Epithelial cell of prostate (primary cell): ENCODE results near the gene DLX6.

Source experiments
- DNase-seq: peaks from one replicate; pipeline ENCODE4 v3.0.0-alpha.2; 2011; ENCODE audit warnings: low read depth, low spot score
- H3K27ac ChIP-seq: fragments of 450-650 bp; 2 replicates; pipeline ENCODE4 v1.5.1; 2017; ENCODE audit warnings: mild to moderate bottlenecking

The DLX6 gene

GRCh38 chr7:96995406-96996110, 9.8 kb upstream of the DLX6 start:
- H3K27ac ChIP-seq: no peak overlapping the region
- no peak for DNase-seq

GRCh38 chr7:96996111-96996957, 9.0 kb upstream of the DLX6 start:
- H3K27ac ChIP-seq: no peak overlapping the region
- no peak for DNase-seq

- H3K27ac ChIP-seq: no peak overlapping the region
- no peak for DNase-seq
Observed at GRCh38 chr7:96996958-96997511, 8.3 kb upstream of the DLX6 start.

GRCh38 chr7:96997512-96998032, 7.8 kb upstream of the DLX6 start:
- no peak overlapping the region for H3K27ac ChIP-seq
- no peak for DNase-seq

- no peak overlapping the region for H3K27ac ChIP-seq
- no peak for DNase-seq
Observed at GRCh38 chr7:96998333-96998732, 7.0 kb upstream of the DLX6 start.

- H3K27ac ChIP-seq: no peak overlapping the region
- no peak for DNase-seq
Observed at GRCh38 chr7:96998744-96999143, 6.6 kb upstream of the DLX6 start.

GRCh38 chr7:97001221-97001620, 4.1 kb upstream of the DLX6 start:
- DNase-seq: no peak
- H3K27ac ChIP-seq: no peak overlapping the region

- H3K27ac ChIP-seq: no peak overlapping the region
- DNase-seq: no peak
Observed at GRCh38 chr7:97001656-97002554, 3.4 kb upstream of the DLX6 start.

- DNase-seq: no peak
- no peak overlapping the region for H3K27ac ChIP-seq
Observed at GRCh38 chr7:97002555-97003261, 2.6 kb upstream of the DLX6 start.

GRCh38 chr7:97003262-97004246, 1.8 kb upstream of the DLX6 start:
- DNase-seq: no peak
- no peak overlapping the region for H3K27ac ChIP-seq

- no peak overlapping the region for H3K27ac ChIP-seq
- DNase-seq: no peak
Observed at GRCh38 chr7:97004247-97005182, 838 bp upstream of the DLX6 start.

- no peak for DNase-seq
- H3K27ac ChIP-seq: no peak overlapping the region
Observed at GRCh38 chr7:97006055-97006815, 882 bp downstream of the DLX6 start.

- H3K27ac ChIP-seq: no peak overlapping the region
- DNase-seq: no peak
Observed at GRCh38 chr7:97006816-97007582, 1.6 kb downstream of the DLX6 start.

- no peak overlapping the region for H3K27ac ChIP-seq
- no peak for DNase-seq
Observed at GRCh38 chr7:97007583-97007861, 2.2 kb downstream of the DLX6 start.

GRCh38 chr7:97008275-97008917, 3.0 kb downstream of the DLX6 start:
- no peak overlapping the region for H3K27ac ChIP-seq
- DNase-seq: no peak
